Ecto neural progenitor cell (in vitro differentiated cells): ENCODE results near the gene NEDD4L.
A peak's percentile ranks its signal among the peaks of the same experiment; 100 is the strongest.
"Not testable (repeated sequence)": the region's sequence is repeated elsewhere in the genome, so short reads cannot be mapped to it uniquely, and the experiment has no call there.

ENCODE experiments used
- DNase-seq: peaks from one replicate; pipeline ENCODE4 v3.0.0-alpha.2; 2018; ENCODE audit warnings: low spot score

Gene NEDD4L

GRCh38 chr18:58378411-58379379 is 334.7 kb downstream of the NEDD4L start:
- no peak for DNase-seq

GRCh38 chr18:58379443-58379842 is 335.4 kb downstream of the NEDD4L start:
- DNase-seq = no peak

DNA sequence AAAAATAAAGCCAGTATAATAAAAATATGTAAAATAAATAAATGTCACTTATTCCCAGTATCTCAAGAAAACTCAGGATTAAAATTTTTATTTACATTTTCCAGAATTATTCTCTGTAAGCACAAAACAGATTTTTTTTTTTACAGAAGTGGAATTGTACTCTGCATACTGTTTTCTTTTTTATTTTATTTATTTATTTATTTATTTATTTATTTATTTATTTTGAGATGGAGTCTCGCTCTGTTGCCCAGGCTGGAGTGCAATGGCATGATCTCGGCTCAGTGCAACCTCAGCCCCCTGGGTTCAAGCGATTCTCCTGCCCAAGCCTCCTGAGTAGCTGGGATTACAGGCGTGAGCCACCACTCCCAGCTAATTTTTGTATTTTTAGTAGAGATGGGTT is 336.1 kb downstream of the NEDD4L start:
- not testable (repeated sequence) for DNase-seq

- no peak for DNase-seq
Observed at GRCh38 chr18:58381676-58382411, 337.8 kb downstream of the NEDD4L start.

DNA sequence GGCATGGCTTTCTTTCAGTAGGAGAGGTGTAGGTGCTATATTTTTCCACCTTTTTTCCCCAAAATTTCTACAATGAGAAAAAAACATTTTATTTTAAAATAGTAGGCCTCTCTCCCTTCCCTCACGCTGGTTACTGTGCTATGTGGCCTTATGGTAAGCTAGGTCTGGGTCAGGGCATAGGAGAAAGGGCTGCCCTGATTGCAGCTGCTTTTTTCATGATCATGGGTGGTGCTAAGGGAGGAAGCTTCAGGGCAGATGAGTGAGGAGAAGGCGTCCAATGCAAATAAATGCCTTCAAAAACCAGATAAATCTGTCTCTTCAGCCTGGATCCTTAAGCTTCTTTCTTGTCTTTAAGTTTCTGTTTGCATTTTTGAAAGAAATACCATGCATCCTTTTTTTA is 338.4 kb downstream of the NEDD4L start:
- DNase-seq = no peak

DNA sequence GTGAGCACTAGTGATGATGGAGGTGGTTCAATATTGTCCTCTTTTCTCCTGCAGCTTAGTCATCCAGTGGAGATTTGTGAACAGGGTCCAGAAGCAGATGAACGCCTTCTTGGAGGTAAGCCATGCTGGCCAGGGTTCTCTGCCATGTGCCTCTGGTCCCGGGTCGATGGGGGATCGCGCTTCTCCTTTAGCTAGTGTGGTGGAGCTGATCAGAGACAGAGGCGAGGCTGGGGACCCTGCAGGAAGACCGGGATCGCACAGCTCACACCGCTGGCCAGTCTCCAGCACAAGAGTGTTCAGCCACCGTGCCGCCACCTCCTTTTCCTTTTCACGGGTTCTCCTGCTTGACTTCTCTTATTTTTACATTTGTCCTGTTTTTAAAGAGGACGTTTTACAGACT is 341.4 kb downstream of the NEDD4L start:
- DNase-seq = no peak

- no peak for DNase-seq
Observed at GRCh38 chr18:58386780-58387179, 342.8 kb downstream of the NEDD4L start.

DNA sequence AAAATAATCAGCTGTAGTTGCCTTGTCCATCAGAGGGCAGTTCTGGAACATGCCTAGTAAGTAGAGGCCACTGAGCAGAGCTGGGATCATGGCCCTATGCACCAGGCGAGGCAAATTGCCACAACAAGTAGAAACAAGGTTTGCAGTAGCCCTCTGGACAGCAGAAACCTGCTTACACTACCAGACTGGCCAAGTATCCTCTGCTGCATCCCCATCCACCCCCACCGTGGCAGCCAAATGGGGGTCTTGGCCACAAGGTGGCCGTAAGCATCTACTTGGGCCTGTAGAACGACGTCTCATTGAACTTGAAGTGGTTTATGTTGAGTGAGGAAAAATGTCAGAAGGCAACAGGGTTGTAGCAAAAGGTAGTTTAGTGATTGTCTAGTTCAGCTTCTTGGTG is 343.7 kb downstream of the NEDD4L start:
- DNase-seq = no peak

DNA sequence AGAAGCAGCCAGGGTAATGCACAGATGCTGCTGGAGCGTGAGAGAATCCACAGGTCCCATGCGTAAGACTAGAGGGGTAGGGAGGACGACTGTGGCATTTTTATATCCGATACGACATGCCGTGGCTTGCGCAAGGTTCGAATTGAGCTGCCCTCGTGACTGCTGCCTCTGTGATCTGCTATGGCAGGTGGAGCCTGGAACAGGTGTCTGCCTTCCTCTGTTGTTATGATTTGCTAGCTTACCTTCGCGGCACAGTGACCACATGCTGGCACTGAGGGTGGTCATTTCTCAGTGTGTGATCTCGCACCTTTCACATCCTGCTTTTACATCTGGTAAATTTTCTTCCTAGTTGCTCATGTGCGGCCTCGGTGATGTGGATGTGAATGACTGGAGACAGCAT is 344.7 kb downstream of the NEDD4L start:
- DNase-seq = peak; percentile 36

DNA sequence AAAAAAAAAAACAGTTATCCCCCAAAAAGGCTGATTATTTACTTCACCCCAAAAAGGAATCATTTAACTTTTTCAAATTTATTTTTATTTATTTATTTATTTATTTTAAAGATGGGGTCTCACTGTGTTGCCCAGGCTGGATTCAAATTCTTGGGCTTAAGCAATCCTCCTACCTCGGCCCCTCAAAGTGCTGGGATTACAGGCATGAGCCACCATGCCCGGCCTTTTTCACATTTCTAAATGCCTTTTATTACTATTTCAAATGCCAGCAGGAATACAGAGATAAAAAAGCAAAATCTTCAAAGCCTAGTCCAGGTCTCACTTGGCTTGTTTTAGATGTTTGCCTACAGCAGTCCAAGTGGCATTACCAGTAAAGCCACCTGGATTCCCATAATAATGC is 345.7 kb downstream of the NEDD4L start:
- DNase-seq = no peak

GRCh38 chr18:58390399-58390798 is 346.4 kb downstream of the NEDD4L start:
- no peak for DNase-seq

DNA sequence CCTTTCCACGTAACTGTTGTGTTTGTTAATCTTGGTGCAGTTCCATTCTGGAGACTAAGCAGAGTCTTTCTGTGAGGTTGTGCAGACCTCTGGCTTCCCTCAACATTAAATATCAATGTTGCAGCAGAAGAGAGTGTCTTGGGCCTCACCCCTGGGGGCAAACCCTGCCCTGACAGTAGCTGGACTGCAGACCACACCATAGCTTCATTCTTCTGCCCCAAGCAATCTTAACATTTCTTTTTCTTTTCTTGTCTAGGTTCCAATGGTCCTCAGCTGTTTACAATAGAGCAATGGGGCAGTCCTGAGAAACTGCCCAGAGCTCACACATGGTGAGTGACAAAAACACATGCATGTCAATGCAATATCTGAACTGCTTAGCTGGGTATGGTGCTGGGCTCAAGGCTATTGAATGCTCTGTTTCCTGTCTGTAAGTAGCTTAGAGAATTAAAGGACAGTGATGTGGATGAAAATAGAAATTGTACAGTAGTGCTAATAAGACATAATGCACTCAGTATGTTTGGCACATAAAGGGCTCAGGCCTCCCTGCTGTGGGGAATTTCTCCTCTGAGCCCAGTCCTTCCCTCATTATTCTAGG is 347.3 kb downstream of the NEDD4L start:
- DNase-seq = no peak

GRCh38 chr18:58391932-58392323 is 347.9 kb downstream of the NEDD4L start:
- DNase-seq = no peak

DNA sequence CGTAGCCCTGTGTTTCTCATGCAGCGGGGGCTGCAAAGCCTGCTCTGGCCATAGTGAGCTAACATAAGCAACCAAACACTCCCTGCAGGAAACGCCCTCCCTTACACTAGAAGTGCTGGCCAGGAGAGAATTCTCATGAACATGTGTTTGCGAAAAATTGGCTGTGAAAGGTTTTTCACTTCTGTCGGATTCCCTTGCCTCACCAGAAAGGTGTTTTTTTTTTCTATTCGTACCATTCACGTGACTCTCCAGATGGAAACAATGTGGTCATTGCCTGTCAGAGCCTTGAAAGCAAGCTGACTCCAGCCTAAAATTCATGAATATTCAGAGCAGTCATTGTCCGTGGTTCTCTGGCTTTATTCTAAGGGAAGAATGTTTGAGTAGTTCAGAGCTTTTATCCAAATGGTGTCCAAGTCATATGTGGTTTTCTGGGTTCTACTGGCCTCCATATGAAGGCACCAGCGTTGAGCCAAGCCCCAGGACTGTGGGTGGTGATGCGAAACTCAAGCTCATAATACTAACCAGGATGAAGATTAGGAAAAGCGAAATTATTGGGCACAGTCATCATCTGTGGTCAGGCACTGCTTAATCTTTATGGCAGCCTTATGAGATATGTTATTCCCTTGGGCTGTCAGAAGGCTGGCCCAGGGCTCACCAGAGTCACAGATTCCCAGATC is 348.4 kb downstream of the NEDD4L start:
- DNase-seq = no peak

GRCh38 chr18:58393295-58393694 is 349.3 kb downstream of the NEDD4L start:
- no peak for DNase-seq

DNA sequence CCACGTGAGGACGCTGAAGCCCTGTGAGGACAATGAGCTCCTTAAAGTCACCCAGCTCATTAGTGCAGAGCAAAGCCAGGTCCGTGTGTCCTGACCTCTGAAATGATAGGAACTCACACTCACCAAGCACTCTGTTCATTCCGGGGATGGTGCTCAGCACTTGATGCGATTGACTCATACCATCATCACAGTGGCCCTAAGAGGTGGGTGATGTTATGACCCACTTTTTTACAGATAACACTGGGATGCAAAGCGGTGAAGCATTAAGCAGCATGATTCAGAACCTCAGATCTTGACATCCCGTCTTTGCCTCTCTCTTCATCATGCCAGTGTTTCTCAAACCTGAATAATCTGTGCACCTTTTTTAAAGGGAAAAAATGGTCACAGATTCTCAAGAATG is 350.0 kb downstream of the NEDD4L start:
- no peak for DNase-seq

DNA sequence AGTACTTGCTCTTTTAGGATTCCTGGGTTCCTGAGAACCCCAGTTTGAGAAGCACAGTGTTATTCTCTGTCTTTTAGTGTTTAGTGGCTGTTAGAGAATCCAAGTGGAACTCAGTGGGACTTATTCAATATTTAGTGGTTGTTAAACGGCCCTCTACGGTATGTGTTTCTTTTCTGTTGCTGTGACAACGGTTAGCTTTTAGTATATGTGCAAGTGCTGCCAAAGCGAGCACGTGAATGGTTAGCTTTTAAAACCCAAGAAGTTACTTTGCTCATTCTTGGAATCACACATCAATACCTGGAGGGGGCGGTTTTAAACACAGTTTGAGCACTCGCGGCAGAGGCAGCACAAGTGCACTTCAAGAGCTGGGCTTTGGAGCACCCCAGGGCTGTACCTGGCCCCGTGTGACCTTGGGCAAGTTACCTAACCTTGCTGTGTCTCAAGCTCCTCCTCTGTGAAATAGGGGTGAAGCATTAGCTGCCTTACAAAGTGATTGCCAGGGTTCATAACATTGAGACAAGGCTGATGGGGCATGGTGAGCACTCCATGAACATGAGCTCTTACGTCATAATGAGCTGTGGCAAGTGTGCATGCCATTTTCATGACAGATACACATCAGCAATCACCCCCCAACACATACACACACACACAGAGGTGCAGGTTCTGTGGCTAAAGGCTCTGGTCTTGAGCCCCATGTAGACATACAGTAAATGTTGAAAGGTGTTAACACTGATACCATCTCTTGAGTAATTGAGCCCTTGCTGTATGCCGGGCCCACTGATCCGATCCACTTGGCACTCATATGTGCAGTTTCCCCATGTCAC is 350.8 kb downstream of the NEDD4L start:
- DNase-seq = no peak

DNA sequence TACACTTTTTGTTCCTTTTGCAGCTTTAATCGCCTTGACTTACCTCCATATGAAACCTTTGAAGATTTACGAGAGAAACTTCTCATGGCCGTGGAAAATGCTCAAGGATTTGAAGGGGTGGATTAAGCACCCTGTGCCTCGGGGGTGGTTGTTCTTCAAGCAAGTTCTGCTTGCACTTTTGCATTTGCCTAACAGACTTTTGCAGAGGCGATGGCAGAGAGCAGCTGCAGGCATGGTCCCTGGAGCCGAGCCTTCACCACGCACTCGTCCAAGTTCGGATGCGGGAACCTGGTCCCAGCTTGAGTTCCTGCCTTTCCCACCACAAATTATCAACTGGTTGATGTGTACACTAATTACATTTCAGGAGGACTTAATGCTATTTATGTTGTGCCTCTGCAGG is 352.1 kb downstream of the NEDD4L start:
- DNase-seq = no peak

GRCh38 chr18:58396966-58397365 is 352.9 kb downstream of the NEDD4L start:
- DNase-seq = no peak

DNA sequence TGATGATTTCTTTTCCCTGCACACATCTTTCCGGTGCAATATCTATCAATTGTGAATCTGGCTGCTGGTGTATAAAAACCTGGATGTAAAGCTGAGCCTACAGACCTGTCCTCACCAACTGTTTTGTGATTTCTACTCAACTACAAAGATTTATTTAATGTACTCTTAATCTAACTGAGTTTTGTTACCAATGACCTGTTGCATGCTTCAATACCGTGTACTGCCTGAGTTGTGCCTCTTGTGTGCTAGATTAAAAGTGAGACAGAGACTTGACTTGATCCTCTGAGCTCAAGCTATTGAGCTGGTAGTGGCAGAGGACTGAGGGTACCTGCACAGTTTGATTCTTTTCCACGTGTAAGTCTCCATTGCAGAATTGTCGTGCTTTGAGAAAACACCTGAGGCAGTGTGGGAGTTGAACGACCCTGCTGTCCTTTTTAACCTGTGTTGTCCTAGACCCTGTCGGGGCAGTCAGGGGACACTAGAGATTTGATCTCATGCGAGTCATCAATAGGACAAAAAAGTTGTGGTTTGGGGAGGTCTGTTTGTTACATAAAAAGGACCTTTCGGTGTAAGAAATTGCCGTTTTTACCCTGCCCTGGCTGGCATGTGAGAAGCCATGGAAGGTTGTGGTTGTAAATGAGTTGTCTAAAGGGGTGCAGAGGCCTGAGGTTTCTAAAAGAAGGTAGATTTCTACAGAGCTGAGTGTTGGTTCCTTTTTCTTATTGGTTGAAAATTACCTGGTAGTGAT is 353.5 kb downstream of the NEDD4L start:
- no peak for DNase-seq
